DMS 273 treated with DMSO at 0.1 percent for 48 hours (cell line): ENCODE data around the gene ELMO3.

Experiments used
- DNase-seq: peaks from one replicate; lab custom pipeline; 2025; lab: John Stamatoyannopoulos, UW

Gene ELMO3

DNA sequence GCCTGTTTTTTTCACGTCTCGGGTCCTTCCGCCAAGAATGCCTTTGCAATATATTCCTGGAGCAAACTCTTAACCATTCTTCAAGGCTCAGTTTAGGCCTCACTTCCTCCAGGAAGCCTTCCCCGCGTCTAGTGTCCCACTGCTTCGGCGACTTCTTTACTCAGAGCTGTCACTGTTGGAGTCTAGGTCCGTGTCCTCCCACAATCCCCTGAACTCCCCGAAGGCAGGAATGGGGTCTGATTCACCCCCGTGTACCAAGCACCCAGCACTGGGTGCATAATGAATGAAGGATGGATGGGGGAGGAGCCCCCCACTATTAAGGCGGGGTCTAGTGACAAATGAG lies 15.7 kb upstream of the ELMO3 start:
- DNase-seq = no peak

DNA sequence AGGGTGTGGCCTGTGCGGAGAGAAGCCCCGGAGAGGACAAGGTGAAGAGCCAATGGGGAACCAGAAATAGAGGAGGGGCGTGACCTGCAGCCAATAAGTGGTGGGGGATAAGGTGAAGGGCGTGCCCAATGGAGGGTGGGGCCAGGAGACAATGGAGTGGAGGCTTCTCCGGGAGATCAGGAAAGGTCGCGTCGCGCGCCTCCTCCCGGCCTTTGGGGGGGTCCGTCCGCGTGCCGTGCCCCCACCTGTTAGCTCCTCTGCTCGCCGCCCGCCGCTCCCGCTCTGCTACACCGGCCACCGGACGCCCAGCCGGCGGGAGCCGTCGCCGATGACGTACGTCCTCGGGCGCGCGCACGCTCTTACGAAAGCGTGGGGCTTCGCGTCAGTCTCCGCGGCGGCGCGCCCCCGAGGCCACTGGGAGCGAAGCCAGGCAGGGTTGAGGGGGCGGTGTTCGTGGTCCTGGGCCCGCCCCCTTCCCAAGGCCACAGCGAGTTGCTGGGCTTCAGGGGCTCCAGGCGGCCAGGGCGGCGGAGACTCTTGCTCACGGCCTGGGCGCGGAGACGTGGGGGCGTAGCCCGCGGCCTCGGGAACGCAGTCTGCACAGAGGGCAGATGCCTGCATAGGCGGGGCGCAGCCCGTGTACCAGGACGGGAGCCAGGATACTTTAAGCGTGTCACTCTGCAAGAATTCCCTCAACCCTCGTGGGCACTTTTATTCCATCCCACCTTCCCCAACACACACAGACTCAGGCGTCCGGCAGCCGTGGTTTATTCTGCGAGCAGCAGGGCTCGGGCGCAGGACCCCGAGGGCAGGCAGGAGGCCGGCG lies 15.1 kb upstream of the ELMO3 start, which contains the start of gene MATCAP1:
Gene MATCAP1, minus strand, starts transcription at position 337 of the 826 bp plus-strand sequence. CDS start 3,353 bp downstream, outside the sequence.
- DNase-seq = peak; percentile 97

DNA sequence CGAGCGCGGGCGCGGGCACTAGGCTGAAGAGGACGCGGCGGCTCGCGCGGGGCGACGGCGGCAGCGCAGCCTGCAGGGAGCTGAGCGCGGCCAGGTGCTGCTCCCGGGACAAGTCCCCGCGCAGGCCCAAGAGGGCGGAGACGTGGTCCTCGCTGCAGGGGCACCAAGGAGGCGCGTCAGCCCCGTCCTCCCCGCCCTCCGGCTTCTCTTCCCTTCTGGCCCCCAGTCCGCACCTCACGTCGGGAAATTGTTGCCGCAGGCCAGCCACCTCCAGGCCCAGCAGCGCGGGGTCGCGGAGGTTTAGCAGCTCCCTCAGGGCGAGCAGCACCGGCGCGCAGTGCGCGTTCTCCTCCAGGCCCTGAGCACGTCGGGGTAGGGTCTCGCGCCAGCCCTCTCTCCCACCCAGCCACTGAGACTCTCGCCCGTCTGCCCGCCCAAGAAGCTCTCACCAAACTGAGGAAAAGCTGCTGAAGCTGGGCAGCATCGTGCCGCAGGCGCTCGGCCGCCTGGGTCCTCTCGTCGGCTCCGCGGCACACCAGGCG lies 14.4 kb upstream of the ELMO3 start:
- no peak for DNase-seq

DNA sequence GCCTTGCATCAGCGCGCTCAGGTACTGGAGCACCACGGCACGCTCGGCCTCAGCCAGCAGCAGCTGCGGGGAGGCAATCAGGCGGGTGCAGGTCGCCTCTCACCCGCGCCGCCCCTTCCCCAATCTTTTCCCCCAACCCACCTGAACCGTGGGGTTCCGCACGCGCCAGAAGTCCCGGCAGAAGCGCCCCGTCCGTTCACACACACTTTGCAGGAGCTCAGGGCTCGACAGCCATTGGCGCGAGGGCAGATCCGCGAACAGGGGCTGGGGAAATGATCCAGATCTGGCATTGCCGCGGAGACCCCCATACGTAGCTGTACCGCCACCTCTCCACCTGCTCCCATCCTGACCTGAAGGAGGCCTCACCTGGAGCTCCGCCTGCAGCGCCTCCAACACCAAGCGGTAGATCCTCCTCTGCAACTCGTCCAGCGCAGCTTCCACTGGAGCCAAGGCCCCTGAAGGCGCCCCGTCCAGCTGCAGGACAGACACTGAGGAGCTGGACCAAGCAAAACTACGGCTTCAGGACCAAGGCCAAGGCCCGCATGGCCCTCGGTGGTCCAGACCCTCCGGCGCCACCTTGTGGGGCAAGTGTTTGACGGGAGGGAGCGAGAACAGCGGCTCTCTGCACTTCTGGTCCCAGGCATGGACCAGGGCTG lies 13.8 kb upstream of the ELMO3 start:
- DNase-seq = no peak

DNA sequence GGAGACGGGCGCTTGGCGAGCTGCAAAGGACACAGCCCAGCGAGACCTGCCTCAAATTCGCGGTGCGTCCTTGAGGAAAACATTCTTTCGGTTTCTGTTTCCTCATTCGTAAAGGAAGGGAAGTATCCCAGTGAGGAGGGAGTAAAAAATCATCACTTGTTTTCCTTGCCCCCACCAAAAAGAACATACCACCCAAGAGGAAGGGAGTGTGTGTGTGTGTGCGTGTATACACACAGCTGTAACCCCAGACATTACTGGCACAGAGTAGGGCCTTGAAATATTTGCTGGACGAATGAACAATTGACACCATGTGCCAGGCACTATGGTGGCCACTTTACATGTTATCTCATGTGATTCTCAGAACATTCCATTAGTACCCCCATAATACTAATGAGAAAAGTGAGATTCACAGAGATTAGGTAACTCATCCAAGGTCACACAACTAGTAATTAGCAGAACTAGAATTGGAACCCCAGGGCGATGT lies 13.2 kb upstream of the ELMO3 start:
- no peak for DNase-seq

DNA sequence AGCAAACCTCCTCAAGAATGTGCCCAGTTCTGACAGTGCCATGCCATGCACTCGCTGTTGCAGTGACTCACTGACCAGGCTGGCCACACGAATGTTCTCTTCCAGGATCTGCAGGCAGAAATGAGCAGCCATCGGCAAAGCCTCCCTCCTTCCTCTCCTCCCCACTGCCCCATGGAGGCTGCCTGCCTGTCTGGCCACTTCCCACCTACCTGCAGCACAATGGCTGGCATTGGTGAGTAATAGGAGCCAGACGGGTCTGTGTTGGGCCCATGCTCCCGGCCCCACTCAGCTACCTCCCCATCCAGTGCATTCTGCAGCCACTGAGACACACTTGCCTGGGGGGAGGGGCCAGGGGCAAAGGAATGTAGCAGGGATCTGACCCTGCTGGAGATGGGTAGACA lies 12.4 kb upstream of the ELMO3 start:
- DNase-seq = no peak

DNA sequence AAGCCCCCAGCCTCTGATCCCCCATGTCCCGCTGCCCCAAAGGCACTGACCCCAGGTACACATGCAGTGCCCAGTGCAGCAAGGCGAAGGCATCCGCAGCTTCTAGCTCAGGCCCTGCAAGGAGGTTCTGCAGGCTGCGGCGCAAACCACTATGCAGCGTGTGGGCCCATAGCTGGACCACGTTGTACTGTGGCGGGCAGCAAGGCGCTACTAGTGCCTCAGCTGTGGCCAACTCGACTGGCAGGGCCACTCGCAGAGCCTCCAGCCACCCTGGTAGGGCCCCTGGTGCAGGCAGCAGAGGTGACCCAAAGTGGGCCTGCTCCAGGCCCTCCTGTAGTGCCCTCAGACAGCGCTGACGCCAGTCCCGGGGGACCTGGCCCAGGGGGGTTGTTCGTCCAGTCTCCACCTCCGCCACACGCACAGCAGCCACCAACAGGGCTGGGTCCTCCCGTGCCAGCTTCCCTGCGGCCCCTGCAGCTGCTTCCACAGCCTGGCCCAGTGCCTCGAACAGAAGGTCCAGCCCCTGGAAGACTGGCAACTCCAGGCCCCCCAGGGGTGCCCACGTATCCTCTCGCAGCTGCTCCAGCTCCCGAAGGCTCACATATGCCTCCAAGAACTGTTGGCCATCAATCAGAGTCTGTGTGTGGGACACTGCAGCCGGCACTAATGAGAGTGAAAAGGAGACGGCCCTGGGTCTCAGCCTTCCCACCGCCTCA lies 11.6 kb upstream of the ELMO3 start:
- peak; percentile 67 for DNase-seq

DNA sequence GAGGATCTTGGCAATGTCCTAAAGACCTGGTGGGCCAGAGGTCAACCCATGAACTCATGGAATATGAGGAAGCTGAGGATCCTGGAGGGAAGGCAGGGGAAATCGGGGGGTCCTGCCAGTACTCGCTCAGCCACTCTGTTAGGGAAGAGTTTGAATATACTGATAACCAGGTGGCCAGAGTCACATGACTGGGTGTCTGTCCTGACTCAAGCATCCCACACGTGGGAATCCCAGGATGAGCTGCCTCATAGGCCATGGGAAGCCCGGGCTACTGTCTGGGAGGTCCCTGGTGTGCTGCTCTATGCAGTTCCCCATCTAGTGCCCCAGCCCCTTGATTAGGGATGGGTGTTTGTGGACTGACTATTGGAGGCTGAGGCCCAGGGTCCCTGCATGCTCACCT lies 10.6 kb upstream of the ELMO3 start:
- no peak for DNase-seq

DNA sequence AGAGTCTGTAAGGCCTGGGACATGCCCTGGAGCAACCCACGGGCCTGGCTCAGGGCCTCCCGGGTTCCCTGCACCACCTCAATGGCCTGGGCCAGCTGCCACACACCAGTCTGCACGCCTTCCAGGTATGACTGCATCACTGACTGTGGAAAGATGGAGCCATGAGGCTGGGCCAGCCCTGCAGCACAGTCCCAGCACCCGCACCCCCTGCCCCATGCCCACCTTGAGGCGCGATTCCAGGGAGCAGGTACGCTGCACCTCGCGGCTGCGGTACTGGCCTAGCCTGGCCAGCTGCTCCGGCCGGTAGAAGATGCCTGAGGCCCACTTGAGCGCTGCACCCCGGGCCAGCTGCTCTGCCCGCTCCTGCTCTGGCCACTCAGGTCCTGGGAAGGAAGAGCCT lies 10.1 kb upstream of the ELMO3 start:
- DNase-seq = no peak

DNA sequence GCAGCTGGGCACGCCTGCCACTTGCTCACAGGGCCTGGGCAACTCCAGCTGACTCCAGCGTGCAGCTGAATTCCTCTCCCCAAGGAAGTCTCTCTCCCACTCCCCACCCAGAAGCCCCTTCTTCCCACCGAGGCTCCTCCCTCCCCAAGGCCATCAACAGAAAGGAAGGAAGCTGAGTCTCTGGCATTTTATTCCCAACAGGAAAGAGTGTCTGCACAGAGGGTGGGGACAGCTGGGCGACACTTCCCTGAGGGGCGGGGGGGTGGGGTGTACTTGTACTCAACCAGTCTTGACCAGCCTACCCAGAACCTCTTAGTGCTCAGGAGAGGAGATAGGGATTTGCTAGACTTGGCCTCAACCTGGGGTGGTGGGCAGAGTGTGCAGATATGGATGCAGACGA lies 8.9 kb upstream of the ELMO3 start, which contains the start of gene EXOC3L1:
Gene EXOC3L1, minus strand, starts transcription at position 96 of the 400 bp plus-strand sequence. CDS start 460 bp downstream, outside the sequence.
- no peak for DNase-seq

DNA sequence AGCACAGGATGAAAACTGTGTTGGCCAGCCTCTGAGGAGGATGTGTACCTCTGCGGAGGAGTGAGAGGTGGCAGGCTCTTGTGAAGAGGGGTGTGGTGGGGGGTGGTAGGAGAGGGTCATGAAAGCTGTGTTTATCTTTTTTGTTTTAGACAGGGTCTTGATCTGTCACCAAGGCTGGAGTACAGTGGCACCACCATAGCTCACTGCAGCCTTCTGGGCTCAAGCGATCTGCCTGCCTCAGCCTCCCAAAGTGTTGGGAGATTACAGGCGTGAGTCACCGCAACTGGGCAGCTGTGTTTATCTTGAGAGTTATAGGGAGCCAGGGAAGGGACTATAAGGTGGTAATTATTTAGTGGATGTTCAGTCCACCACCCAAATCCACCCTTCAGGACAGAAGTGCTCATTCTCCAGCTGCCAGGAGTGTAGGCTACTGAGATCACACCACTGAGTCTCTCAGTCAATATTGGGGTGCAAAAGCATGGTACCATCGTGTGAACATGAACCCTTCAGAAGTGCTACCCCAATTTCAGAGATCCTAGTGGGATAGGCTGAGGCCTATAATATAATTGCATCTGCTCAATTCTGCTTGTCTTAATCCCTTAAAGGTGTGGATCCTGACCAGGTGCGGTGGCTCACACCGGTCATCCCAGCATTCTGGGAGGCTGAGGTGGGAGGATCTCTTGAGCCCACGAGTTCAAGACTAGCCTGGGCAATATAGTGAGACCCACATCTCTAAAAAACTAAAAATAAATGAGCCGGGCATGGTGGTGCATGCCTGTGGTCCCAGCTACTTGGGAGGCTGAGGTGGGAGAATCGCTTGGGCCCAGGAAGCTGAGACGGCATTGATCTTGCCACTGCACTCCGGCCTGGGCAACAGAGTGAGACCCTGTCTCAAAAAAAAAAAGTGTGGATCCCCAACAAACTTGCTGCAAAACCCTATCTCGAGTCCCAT lies 8.2 kb upstream of the ELMO3 start:
- DNase-seq = no peak

DNA sequence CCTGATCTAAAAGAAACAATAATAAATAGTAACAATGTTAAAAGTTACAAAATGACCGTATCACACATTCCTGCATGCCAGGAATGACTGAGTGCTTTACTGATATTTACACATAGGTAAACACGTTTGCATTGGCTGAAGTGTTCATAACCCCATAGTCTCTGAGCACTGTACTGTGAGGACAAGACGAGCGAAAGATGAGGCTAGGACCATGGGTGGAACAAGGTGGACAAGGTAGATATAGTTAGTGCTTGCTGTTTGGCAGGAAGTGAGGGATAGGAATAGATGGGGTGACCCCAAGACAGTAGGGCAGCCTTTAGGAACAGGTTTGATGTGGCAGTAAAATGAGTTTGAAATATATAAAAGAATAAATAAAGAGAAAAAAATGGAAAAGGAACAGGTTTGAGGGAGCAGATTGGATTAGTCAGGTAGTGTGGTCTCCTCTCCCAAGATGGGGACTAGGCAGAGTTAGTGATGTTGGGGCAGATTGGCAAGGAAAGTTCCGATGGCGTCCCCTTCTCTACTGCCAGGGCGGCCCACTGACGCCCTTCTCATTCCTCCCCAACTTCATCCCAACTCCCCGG lies 7.4 kb upstream of the ELMO3 start:
- no peak for DNase-seq

DNA sequence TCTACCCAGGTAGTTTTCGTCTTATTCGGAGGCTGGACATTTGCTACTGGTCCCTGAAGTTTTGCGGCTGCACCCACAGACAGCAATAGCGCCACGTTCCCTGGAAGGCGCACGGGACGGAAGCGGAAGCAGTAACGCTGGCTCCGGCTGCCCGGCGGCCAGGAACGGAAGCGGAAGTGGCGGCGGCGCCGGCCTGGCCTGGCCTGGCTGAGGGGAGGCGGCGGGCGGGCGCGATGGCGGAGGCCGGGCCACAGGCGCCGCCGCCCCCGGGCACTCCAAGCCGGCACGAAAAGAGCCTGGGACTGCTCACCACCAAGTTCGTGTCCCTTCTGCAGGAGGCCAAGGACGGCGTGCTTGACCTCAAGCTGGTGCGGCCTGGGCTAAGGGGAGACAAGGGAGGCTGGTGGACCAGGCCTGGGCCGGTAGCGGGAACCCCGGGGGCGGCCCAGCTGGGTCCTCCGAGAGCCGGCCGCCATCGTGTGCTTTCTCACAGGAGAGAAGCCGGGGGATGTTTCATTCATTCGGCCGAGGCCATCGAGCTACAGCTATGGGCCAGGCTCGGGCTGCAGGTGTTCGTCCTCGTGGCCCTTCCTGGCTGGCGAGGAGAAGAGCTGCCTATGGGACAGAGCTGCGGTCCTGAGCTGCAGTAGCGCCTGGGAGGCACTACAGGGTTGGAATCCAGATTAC lies 6.8 kb upstream of the ELMO3 start, which contains the start of gene E2F4:
Gene E2F4, plus strand, starts transcription at position 161 of the 687 bp plus-strand sequence. Its CDS starts 73 bp downstream, at position 234.
- peak; percentile 71 for DNase-seq

DNA sequence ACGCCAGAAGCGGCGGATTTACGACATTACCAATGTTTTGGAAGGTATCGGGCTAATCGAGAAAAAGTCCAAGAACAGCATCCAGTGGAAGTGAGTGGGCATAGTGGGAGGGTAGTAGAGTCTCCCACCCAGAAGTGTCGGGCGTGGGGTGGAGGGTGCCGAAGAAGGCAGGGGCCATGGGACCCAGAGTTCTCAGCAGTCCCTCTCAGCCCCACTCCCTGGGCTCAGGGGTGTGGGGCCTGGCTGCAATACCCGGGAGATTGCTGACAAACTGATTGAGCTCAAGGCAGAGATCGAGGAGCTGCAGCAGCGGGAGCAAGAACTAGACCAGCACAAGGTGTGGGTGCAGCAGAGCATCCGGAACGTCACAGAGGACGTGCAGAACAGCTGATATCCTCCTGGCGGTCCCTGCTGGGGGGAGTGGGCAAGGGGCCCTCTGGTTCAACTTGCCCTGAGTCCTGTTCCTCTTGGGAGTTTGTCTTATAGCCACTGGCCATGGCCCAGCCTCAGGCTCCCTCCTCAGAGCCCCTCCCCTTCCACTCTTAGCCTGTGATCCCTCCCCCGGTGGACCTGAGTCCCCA lies 6.1 kb upstream of the ELMO3 start:
- no peak for DNase-seq

DNA sequence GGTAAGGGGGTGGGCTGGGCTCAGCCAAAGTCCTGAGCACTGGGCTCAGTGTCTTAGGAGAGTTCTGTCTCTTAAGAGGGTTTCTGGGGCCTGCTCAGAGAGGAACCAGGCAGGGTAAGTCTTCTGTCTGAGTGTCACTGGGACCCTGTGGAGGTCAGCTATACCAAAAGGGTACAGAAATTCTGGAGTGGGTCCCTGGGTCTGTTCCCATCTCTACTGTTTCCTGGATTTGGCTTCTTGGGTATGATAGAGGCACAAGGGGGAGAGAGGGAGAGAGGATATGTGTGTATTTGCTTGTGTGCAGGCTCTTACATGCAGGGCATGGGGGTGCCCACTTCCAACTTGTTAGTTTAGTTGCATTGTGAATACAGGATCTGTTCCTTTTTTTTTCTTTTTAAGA lies 5.4 kb upstream of the ELMO3 start:
- no peak for DNase-seq

DNA sequence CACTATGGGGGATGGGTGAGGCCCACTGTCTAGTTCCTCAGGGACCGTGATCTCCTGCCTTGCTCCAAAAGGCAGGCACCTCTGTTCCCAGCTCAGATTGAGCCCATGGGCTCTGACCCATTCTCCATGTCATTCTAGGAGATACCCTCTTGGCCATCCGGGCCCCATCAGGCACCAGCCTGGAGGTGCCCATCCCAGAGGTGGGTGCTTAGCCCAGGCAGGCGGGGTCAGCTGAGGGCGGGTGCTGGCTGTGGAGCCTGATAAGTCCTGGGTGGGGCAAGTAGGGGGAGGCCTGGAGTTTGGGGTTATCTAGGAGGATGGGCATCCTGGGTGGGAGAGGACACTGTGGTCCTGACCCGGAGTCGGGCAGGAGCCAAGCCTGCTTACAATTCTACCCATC lies 4.7 kb upstream of the ELMO3 start:
- no peak for DNase-seq

DNA sequence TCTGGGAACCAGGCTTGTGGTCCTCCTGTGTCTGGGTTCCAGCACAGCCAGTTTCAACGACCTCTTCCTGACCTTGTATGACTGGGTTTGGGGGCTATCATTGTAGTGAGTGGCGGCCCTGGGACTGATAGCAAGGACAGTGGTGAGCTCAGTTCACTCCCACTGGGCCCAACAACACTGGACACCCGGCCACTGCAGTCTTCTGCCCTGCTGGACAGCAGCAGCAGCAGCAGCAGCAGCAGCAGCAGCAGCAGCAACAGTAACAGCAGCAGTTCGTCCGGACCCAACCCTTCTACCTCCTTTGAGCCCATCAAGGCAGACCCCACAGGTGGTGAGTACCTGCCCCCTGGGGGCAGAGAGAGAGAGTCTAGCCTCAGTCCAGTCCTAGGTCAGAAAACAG lies 3.3 kb upstream of the ELMO3 start:
- no peak for DNase-seq

DNA sequence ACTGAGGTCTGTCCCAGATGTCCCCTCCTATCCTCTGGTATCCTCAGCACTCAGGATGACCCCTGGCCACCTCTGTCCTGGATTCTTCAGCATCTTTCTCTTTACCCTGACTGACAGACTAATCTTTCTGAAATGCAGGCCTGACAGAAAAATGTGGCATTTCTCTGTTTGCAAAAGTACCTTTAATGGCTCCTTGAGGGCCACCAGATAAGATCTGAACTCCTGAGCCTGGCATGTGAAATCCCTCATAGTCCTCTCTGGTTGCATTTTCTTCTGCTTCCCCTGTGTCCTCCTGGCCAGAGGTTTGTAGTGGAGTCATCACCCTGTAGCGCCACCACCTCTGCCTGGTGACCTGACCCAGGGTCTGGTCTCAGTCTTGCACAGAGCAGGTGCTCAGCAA lies 2.0 kb upstream of the ELMO3 start:
- DNase-seq = no peak

DNA sequence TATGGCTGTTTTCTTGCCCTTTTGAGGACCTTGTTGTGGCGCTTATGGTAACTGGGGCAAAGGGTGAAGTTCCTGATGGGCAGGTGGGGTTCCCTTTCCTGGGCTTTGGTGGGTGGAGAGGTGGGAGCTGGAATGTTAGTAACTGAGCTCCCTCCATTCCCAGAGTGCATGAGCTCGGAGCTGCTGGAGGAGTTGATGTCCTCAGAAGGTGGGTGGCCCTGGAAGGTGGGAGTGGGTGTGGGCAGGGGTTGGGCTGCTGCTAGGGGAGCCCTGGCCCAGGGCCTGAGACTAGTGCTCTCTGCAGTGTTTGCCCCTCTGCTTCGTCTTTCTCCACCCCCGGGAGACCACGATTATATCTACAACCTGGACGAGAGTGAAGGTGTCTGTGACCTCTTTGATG lies 1.2 kb upstream of the ELMO3 start:
- DNase-seq = no peak

DNA sequence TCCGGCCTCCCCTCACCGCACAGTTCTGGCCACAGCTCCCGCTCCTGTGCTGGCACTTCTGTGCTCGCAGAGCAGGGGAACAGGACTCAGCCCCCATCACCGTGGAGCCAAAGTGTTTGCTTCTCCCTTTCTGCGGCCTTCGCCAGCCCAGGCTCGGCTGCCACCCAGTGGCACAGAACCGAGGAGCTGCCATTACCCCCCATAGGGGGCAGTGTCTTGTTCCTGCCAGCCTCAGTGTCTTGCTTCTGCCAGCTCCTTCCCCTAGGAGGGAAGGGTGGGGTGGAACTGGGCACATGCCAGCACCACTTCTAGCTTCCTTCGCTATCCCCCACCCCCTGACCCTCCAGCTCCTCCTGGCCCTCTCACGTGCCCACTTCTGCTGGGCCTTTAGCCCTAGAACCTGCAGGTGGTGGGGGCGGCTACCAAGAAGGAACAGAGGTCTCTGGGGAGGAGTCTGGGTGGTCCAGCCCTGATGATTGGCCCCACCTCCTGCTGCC lies 645 bp upstream of the ELMO3 start:
- DNase-seq = peak; percentile 49
